Measurements from ENCODE around the gene SIRT3.

The SIRT3 gene

GRCh38 chr11:208917-209260 lies 27.3 kb downstream of the SIRT3 start:
- TF ChIP-seq, protein P1, sequence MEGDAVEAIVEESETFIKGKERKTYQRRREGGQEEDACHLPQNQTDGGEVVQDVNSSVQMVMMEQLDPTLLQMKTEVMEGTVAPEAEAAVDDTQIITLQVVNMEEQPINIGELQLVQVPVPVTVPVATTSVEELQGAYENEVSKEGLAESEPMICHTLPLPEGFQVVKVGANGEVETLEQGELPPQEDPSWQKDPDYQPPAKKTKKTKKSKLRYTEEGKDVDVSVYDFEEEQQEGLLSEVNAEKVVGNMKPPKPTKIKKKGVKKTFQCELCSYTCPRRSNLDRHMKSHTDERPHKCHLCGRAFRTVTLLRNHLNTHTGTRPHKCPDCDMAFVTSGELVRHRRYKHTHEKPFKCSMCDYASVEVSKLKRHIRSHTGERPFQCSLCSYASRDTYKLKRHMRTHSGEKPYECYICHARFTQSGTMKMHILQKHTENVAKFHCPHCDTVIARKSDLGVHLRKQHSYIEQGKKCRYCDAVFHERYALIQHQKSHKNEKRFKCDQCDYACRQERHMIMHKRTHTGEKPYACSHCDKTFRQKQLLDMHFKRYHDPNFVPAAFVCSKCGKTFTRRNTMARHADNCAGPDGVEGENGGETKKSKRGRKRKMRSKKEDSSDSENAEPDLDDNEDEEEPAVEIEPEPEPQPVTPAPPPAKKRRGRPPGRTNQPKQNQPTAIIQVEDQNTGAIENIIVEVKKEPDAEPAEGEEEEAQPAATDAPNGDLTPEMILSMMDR (IDR thresholded peaks at IDR 0.05; ENCODE audit: insufficient read depth, low read depth, low read length, missing control alignments), result no peak
- peak overlapping the region; percentile 70 for H3K4me3 ChIP-seq (ENCODE audit: low read length)
- DNase-seq (ENCODE audit: low read depth), result no peak

GRCh38 chr11:208181-208916 lies 27.8 kb downstream of the SIRT3 start:
- DNase-seq (ENCODE audit: low read depth), result peak; percentile 81
- peak overlapping the region; percentile 70 for H3K4me3 ChIP-seq (ENCODE audit: low read length)
- TF ChIP-seq, protein P1 (IDR thresholded peaks at IDR 0.05; ENCODE audit: insufficient read depth, low read depth, low read length, missing control alignments), result no peak

GRCh38 chr11:207863-208180 lies 28.3 kb downstream of the SIRT3 start:
- DNase-seq (ENCODE audit: low read depth), result peak; percentile 58
- TF ChIP-seq, protein P1 (IDR thresholded peaks at IDR 0.05; ENCODE audit: insufficient read depth, low read depth, low read length, missing control alignments), result no peak

DNA sequence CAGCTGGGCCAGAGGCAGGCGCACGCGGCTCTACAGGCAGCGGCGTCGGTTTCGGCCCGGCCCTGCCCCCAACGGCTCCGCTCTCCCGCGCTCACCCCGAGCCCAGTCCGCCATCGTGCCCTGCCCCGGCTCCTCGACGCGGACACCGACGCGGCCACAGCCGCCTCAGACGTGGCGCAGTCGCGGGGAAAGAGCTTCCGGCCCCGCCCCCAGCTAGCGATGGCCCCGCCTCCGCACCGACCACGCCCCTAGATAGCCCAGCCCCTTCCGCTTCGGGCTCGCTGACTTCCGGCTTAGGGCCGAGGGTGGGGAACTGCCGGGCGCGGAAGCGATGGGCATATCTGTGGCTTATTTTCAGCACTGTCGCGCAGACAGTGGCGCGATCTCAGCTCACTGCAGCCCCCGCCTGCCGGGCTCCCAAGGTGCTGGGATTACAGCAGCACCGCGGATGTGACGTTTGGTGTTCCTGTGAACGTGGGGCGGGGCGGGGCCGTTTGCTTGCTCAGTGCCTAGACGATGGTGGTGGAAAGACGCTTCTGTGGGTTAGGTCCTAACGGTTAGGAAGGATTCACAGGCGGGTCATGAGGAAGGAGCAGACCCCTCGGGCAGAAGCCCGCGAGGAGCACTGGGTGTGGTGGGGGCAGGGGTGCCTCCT lies 28.8 kb downstream of the SIRT3 start, which contains the start of the genes BET1L and RIC8A:
Gene BET1L, minus strand, starts transcription at position 192 of the 655 bp plus-strand sequence. Its CDS starts 78 bp downstream, at position 114.
Gene RIC8A, plus strand, starts transcription at position 501 of the 655 bp plus-strand sequence. CDS start 1,147 bp downstream, outside the sequence.
- peak; percentile 98 for DNase-seq (ENCODE audit: low read depth)
- TF ChIP-seq, protein P1 (IDR thresholded peaks at IDR 0.05; ENCODE audit: insufficient read depth, low read depth, low read length, missing control alignments), result no peak
- peak within 1 kb of the TSS; percentile 70 for H3K4me3 ChIP-seq (ENCODE audit: low read length)

More at GRCh38 chr11:207863-208180, 28.3 kb downstream of the SIRT3 start:
- peak overlapping the region; percentile 70 for H3K4me3 ChIP-seq (ENCODE audit: low read length)

GRCh38 chr11:206526-207207 lies 29.5 kb downstream of the SIRT3 start:
- DNase-seq (ENCODE audit: low read depth), result no peak
- peak overlapping the region; percentile 70 for H3K4me3 ChIP-seq (ENCODE audit: low read length)
- TF ChIP-seq, protein P1 (IDR thresholded peaks at IDR 0.05; ENCODE audit: insufficient read depth, low read depth, low read length, missing control alignments), result no peak

GRCh38 chr11:206002-206384 lies 30.1 kb downstream of the SIRT3 start:
- DNase-seq (ENCODE audit: low read depth), result no peak
- TF ChIP-seq, protein P1 (IDR thresholded peaks at IDR 0.05; ENCODE audit: insufficient read depth, low read depth, low read length, missing control alignments), result no peak
- H3K4me3 ChIP-seq (ENCODE audit: low read length), result peak overlapping the region; percentile 70
